Measurements from ENCODE around the gene SLC24A1.

SLC24A1 gene

GRCh38 chr15:65632780-65633375 is 11.1 kb downstream of the SLC24A1 start:
- Histone ChIP-seq H2BK15ac (ENCODE audit: low read depth, poor library complexity, severe bottlenecking) (no peak overlapping the region), H2AFZ (ENCODE audit: low read depth, low read length) (no peak overlapping the region), H2AK5ac (ENCODE audit: low read length, severe bottlenecking) (no peak overlapping the region), H3K79me1 (replicated peaks; ENCODE audit: low read length, poor library complexity, severe bottlenecking) (no peaks in the 10 kb centered on the region), H3K18ac (ENCODE audit: low read depth in 1 of 2, low read length in 2 of 2) (no peak overlapping the region), H4K91ac (ENCODE audit: low read length) (no peak overlapping the region), H3K14ac (ENCODE audit: low read length in 2 of 2) (no peak overlapping the region), H2BK12ac (ENCODE audit: low read length in 2 of 2) (no peak overlapping the region), H3K4me1 (ENCODE audit: control insufficient read depth, insufficient read depth, low read depth, low read length) (peaks cover under 1% of the 10 kb centered on the region), H2BK5ac (ENCODE audit: low read depth, low read length, poor library complexity, severe bottlenecking) (no peak overlapping the region), H3K4me2 (ENCODE audit: low read length, poor library complexity, severe bottlenecking) (no peak overlapping the region), H2BK120ac (ENCODE audit: low read depth, low read length) (no peak overlapping the region), H3K9ac (ENCODE audit: low read length) (no peak overlapping the region), H3K4me3 (ENCODE audit: insufficient read depth in 1 of 2, low read depth in 1 of 2, low read length in 2 of 2) (no peak overlapping the region), H3K27ac (ENCODE audit: low read length, poor library complexity, severe bottlenecking) (no peak overlapping the region), H3K9me3 (ENCODE audit: control insufficient read depth, low read length) (no peaks in the 10 kb centered on the region), H4K8ac (ENCODE audit: low read length) (no peak overlapping the region), H3K27me3 (ENCODE audit: control insufficient read depth in 1 of 2, insufficient read depth in 1 of 2, low read length in 2 of 2) (no peaks in the 10 kb centered on the region), H3K23ac (ENCODE audit: low read length in 2 of 2) (no peak overlapping the region), H3K4ac (ENCODE audit: low read depth in 1 of 2, low read length in 2 of 2) (no peak overlapping the region), H3K36me3 (ENCODE audit: control insufficient read depth in 1 of 2, insufficient read depth in 2 of 2, low read depth in 1 of 2, low read length in 2 of 2) (no peaks in the 10 kb centered on the region)
- 49% methylated on average over 3 of the region's 4 CpGs for WGBS
- DNase-seq, result peak; percentile 82

- no peak overlapping the region for H4K91ac ChIP-seq (ENCODE audit: low read length)
- H2BK5ac ChIP-seq (ENCODE audit: low read depth, low read length, poor library complexity, severe bottlenecking), result no peak overlapping the region
- no peak overlapping the region for H2AFZ ChIP-seq (ENCODE audit: low read depth, low read length)
- no peak overlapping the region for H4K8ac ChIP-seq (ENCODE audit: low read length)
- WGBS, result 74% methylated on average over 2 of the region's 2 CpGs
- no peak overlapping the region for H3K27ac ChIP-seq (ENCODE audit: low read length, poor library complexity, severe bottlenecking)
- no peaks in the 10 kb centered on the region for H3K79me1 ChIP-seq (replicated peaks; ENCODE audit: low read length, poor library complexity, severe bottlenecking)
- H3K9me3 ChIP-seq (ENCODE audit: control insufficient read depth, low read length), result no peaks in the 10 kb centered on the region
- no peak overlapping the region for H3K4me3 ChIP-seq (ENCODE audit: insufficient read depth in 1 of 2, low read depth in 1 of 2, low read length in 2 of 2)
- H3K18ac ChIP-seq (ENCODE audit: low read depth in 1 of 2, low read length in 2 of 2), result no peak overlapping the region
- no peak overlapping the region for H2AK5ac ChIP-seq (ENCODE audit: low read length, severe bottlenecking)
- H3K23ac ChIP-seq (ENCODE audit: low read length in 2 of 2), result peak overlapping the region in 1 of 2 experiments; percentile 49
- peaks cover 0 to 3% of the 10 kb centered on the region in 2 experiments for H3K36me3 ChIP-seq (ENCODE audit: control insufficient read depth in 1 of 2, insufficient read depth in 2 of 2, low read depth in 1 of 2, low read length in 2 of 2)
- H3K4ac ChIP-seq (ENCODE audit: low read depth in 1 of 2, low read length in 2 of 2), result no peak overlapping the region
- no peak overlapping the region for H2BK120ac ChIP-seq (ENCODE audit: low read depth, low read length)
- no peak overlapping the region for H2BK15ac ChIP-seq (ENCODE audit: low read depth, poor library complexity, severe bottlenecking)
- H3K14ac ChIP-seq (ENCODE audit: low read length in 2 of 2), result no peak overlapping the region
- no peaks in the 10 kb centered on the region for H3K27me3 ChIP-seq (ENCODE audit: control insufficient read depth in 1 of 2, insufficient read depth in 1 of 2, low read length in 2 of 2)
- H3K4me1 ChIP-seq (ENCODE audit: control insufficient read depth, insufficient read depth, low read depth, low read length), result peaks cover 3% of the 10 kb centered on the region
- H3K4me2 ChIP-seq (ENCODE audit: low read length, poor library complexity, severe bottlenecking), result no peak overlapping the region
- H2BK12ac ChIP-seq (ENCODE audit: low read length in 2 of 2), result peak overlapping the region in 1 of 2 experiments; percentile 42
- no peak for DNase-seq
- H3K9ac ChIP-seq (ENCODE audit: low read length), result no peak overlapping the region
These were observed 12.0 kb downstream of the SLC24A1 start for GRCh38 chr15:65633752-65634151.

GRCh38 chr15:65634356-65634755 is 12.6 kb downstream of the SLC24A1 start:
- no peak overlapping the region for H3K4me3 ChIP-seq (ENCODE audit: insufficient read depth in 1 of 2, low read depth in 1 of 2, low read length in 2 of 2)
- no peak overlapping the region for H2BK5ac ChIP-seq (ENCODE audit: low read depth, low read length, poor library complexity, severe bottlenecking)
- no peak overlapping the region for H2BK15ac ChIP-seq (ENCODE audit: low read depth, poor library complexity, severe bottlenecking)
- H3K79me1 ChIP-seq (replicated peaks; ENCODE audit: low read length, poor library complexity, severe bottlenecking), result no peaks in the 10 kb centered on the region
- no peak overlapping the region for H3K9ac ChIP-seq (ENCODE audit: low read length)
- peaks cover 0 to 3% of the 10 kb centered on the region in 2 experiments for H3K36me3 ChIP-seq (ENCODE audit: control insufficient read depth in 1 of 2, insufficient read depth in 2 of 2, low read depth in 1 of 2, low read length in 2 of 2)
- no peak overlapping the region for H3K4ac ChIP-seq (ENCODE audit: low read depth in 1 of 2, low read length in 2 of 2)
- no peak overlapping the region for H4K8ac ChIP-seq (ENCODE audit: low read length)
- H3K27ac ChIP-seq (ENCODE audit: low read length, poor library complexity, severe bottlenecking), result no peak overlapping the region
- WGBS, result no CpG with 5 or more reads among the region's 1 CpG
- no peak overlapping the region for H2AK5ac ChIP-seq (ENCODE audit: low read length, severe bottlenecking)
- H2AFZ ChIP-seq (ENCODE audit: low read depth, low read length), result no peak overlapping the region
- H3K4me2 ChIP-seq (ENCODE audit: low read length, poor library complexity, severe bottlenecking), result no peak overlapping the region
- no peak overlapping the region for H3K23ac ChIP-seq (ENCODE audit: low read length in 2 of 2)
- no peak overlapping the region for H3K18ac ChIP-seq (ENCODE audit: low read depth in 1 of 2, low read length in 2 of 2)
- no peak overlapping the region for H3K14ac ChIP-seq (ENCODE audit: low read length in 2 of 2)
- H3K4me1 ChIP-seq (ENCODE audit: control insufficient read depth, insufficient read depth, low read depth, low read length), result peaks cover 4% of the 10 kb centered on the region
- H3K9me3 ChIP-seq (ENCODE audit: control insufficient read depth, low read length), result no peaks in the 10 kb centered on the region
- DNase-seq, result peak; percentile 39
- no peak overlapping the region for H4K91ac ChIP-seq (ENCODE audit: low read length)
- no peak overlapping the region for H2BK12ac ChIP-seq (ENCODE audit: low read length in 2 of 2)
- H2BK120ac ChIP-seq (ENCODE audit: low read depth, low read length), result no peak overlapping the region
- no peaks in the 10 kb centered on the region for H3K27me3 ChIP-seq (ENCODE audit: control insufficient read depth in 1 of 2, insufficient read depth in 1 of 2, low read length in 2 of 2)

GRCh38 chr15:65638109-65638508 is 16.4 kb downstream of the SLC24A1 start:
- H3K79me1 ChIP-seq (replicated peaks; ENCODE audit: low read length, poor library complexity, severe bottlenecking), result no peaks in the 10 kb centered on the region
- 86% methylated on average over 5 of the region's 5 CpGs for WGBS

More at GRCh38 chr15:65638109-65638508, 16.4 kb downstream of the SLC24A1 start:
- DNase-seq, result no peak
- Histone ChIP-seq H4K8ac (ENCODE audit: low read length) (no peak overlapping the region), H3K4me3 (ENCODE audit: insufficient read depth in 1 of 2, low read depth in 1 of 2, low read length in 2 of 2) (no peak overlapping the region), H3K9ac (ENCODE audit: low read length) (peak overlapping the region; percentile 22), H3K9me3 (ENCODE audit: control insufficient read depth, low read length) (no peaks in the 10 kb centered on the region), H3K27me3 (ENCODE audit: control insufficient read depth in 1 of 2, insufficient read depth in 1 of 2, low read length in 2 of 2) (no peaks in the 10 kb centered on the region), H3K14ac (ENCODE audit: low read length in 2 of 2) (peak overlapping the region in 1 of 2 experiments; percentile 14), H2BK120ac (ENCODE audit: low read depth, low read length) (no peak overlapping the region), H3K4ac (ENCODE audit: low read depth in 1 of 2, low read length in 2 of 2) (no peak overlapping the region), H3K4me1 (ENCODE audit: control insufficient read depth, insufficient read depth, low read depth, low read length) (peaks cover 8% of the 10 kb centered on the region), H3K4me2 (ENCODE audit: low read length, poor library complexity, severe bottlenecking) (no peak overlapping the region), H2BK5ac (ENCODE audit: low read depth, low read length, poor library complexity, severe bottlenecking) (no peak overlapping the region), H2BK12ac (ENCODE audit: low read length in 2 of 2) (no peak overlapping the region), H2BK15ac (ENCODE audit: low read depth, poor library complexity, severe bottlenecking) (no peak overlapping the region), H3K23ac (ENCODE audit: low read length in 2 of 2) (no peak overlapping the region), H3K18ac (ENCODE audit: low read depth in 1 of 2, low read length in 2 of 2) (no peak overlapping the region), H2AFZ (ENCODE audit: low read depth, low read length) (no peak overlapping the region), H3K27ac (ENCODE audit: low read length, poor library complexity, severe bottlenecking) (no peak overlapping the region), H4K91ac (ENCODE audit: low read length) (no peak overlapping the region), H3K36me3 (ENCODE audit: control insufficient read depth in 1 of 2, insufficient read depth in 2 of 2, low read depth in 1 of 2, low read length in 2 of 2) (peaks cover 0 to 3% of the 10 kb centered on the region in 2 experiments), H2AK5ac (ENCODE audit: low read length, severe bottlenecking) (no peak overlapping the region)
